ENCODE results near the gene CACNA1C.

GRCh38 chr12:2451497-2451896, 398.7 kb downstream of the CACNA1C start:
- TF ChIP-seq POLR2A (IDR thresholded peaks at IDR 0.05) (no peak), CTCF (IDR thresholded peaks at IDR 0.05) (no peak)
